Stimulated activated CD8-positive, alpha-beta memory T cell treated with anti-CD3 and anti-CD28 coated beads, Interleukin-15, amount 100 ng/mL, for 24 hours (primary cell): ENCODE data around the gene KLHL20.
A peak's percentile ranks its signal among the peaks of the same experiment; 100 is the strongest.
"Not testable (repeated sequence)": the region's sequence is repeated elsewhere in the genome, so short reads cannot be mapped to it uniquely, and the experiment has no call there.

Source experiments
- DNase-seq: peaks from one replicate; pipeline ENCODE4 v3.0.0-alpha.2; 2020; ENCODE audit warnings: low read depth

The KLHL20 gene

GRCh38 chr1:173749137-173749536 lies 34.4 kb downstream of the KLHL20 start:
- no peak for DNase-seq

- no peak for DNase-seq
These were observed 39.0 kb downstream of the KLHL20 start for GRCh38 chr1:173753830-173754229.

- no peak for DNase-seq
These were observed 42.9 kb downstream of the KLHL20 start for GRCh38 chr1:173757666-173758065.

- DNase-seq = no peak
These were observed 43.3 kb downstream of the KLHL20 start for GRCh38 chr1:173758110-173758509.

- DNase-seq = no peak
These were observed 44.2 kb downstream of the KLHL20 start for GRCh38 chr1:173758980-173759379.

GRCh38 chr1:173764331-173764730 lies 49.5 kb downstream of the KLHL20 start:
- not testable (repeated sequence) for DNase-seq

GRCh38 chr1:173768206-173768605 lies 53.4 kb downstream of the KLHL20 start:
- DNase-seq = no peak

- no peak for DNase-seq
These were observed 54.0 kb downstream of the KLHL20 start for GRCh38 chr1:173768827-173769226.

GRCh38 chr1:173770330-173770729 lies 55.5 kb downstream of the KLHL20 start:
- DNase-seq = not testable (repeated sequence)

- no peak for DNase-seq
These were observed 56.8 kb downstream of the KLHL20 start for GRCh38 chr1:173771560-173771959.

GRCh38 chr1:173775578-173776226 lies 60.9 kb downstream of the KLHL20 start:
- no peak for DNase-seq

- no peak for DNase-seq
These were observed 65.2 kb downstream of the KLHL20 start for GRCh38 chr1:173779936-173780335.

- DNase-seq = no peak
These were observed 70.2 kb downstream of the KLHL20 start for GRCh38 chr1:173784997-173785396.

GRCh38 chr1:173789841-173790240 lies 75.1 kb downstream of the KLHL20 start:
- no peak for DNase-seq

GRCh38 chr1:173798078-173798477 lies 83.3 kb downstream of the KLHL20 start:
- DNase-seq = no peak

- not testable (repeated sequence) for DNase-seq
These were observed 85.2 kb downstream of the KLHL20 start for GRCh38 chr1:173799995-173800394.

GRCh38 chr1:173802961-173803360 lies 88.2 kb downstream of the KLHL20 start:
- DNase-seq = no peak

- DNase-seq = not testable (repeated sequence)
These were observed 98.9 kb downstream of the KLHL20 start for GRCh38 chr1:173813654-173814053.

GRCh38 chr1:173818459-173818858 lies 103.7 kb downstream of the KLHL20 start:
- no peak for DNase-seq

- DNase-seq = no peak
These were observed 106.9 kb downstream of the KLHL20 start for GRCh38 chr1:173821680-173822079.

GRCh38 chr1:173823781-173824314 lies 109.1 kb downstream of the KLHL20 start:
- DNase-seq = no peak

- peak; percentile 73 for DNase-seq
These were observed 109.7 kb downstream of the KLHL20 start, which contains the start of the genes CENPL and DARS2 for GRCh38 chr1:173824315-173825081. Gene CENPL, minus strand, starts transcription at chr1:173824883. Its CDS starts 13,584 bp downstream, at chr1:173811299. Gene DARS2, plus strand, starts transcription at chr1:173824673. Its CDS starts 557 bp downstream, at chr1:173825230.

GRCh38 chr1:173827611-173828010 lies 112.8 kb downstream of the KLHL20 start:
- no peak for DNase-seq
